Ovary (tissue), 3 donors: Measurements from ENCODE around the gene TUT7.

ENCODE experiments used
- CTCF ChIP-seq, 3 donors: fragments of 450-650 bp in 2 of 3; fragments of 200-600 bp in 1 of 3; IDR thresholded peaks; one replicate each; pipeline versions ENCODE4 v1.5.1 to v1.8.0; 2016 to 2022; ENCODE audit warnings: antibody characterized with exemption in 3 of 3, mild to moderate bottlenecking in 1 of 3
- EP300 ChIP-seq: sonication (generic); formaldehyde crosslinking; IDR thresholded peaks from one replicate; pipeline ENCODE4 v1.6.1; 2017; ENCODE audit warnings: antibody characterized with exemption
- POLR2A ChIP-seq: fragments of 450-650 bp; IDR thresholded peaks from one replicate; pipeline ENCODE4 v1.6.1; 2017; ENCODE audit warnings: antibody characterized with exemption, mild to moderate bottlenecking, moderate library complexity
- donor health status: DM: no; HTN: no; CAD: no.

- TF ChIP-seq CTCF (IDR thresholded peaks at IDR 0.05) (no peak), POLR2A (no peak), EP300 (no peak)
Observed at GRCh38 chr9:86368871-86369521, 14.8 kb upstream of the TUT7 start.
